ENCODE data around the gene ETDC.

Gene ETDC

GRCh38 chrX:135347381-135348016, 38.2 kb downstream of the ETDC start:
- DNase-seq = no peak

- no peak for DNase-seq
Measured at GRCh38 chrX:135354288-135354687, 45.0 kb downstream of the ETDC start.
